DMS79 (cell line): ENCODE results near the gene MCC.

Experiments
- DNase-seq: peaks from one replicate; lab custom pipeline; 2025; lab: John Stamatoyannopoulos, UW

MCC gene

GRCh38 chr5:113245427-113246225, 242.6 kb downstream of the MCC start:
- no peak for DNase-seq

- no peak for DNase-seq
These were observed 243.3 kb downstream of the MCC start for GRCh38 chr5:113244966-113245365.

- DNase-seq: no peak
These were observed 244.9 kb downstream of the MCC start for GRCh38 chr5:113243349-113243664.

GRCh38 chr5:113242481-113243348, 245.5 kb downstream of the MCC start:
- DNase-seq: no peak

- no peak for DNase-seq
These were observed 247.1 kb downstream of the MCC start for GRCh38 chr5:113240951-113241726.

- no peak for DNase-seq
These were observed 248.2 kb downstream of the MCC start for GRCh38 chr5:113240032-113240431.

- DNase-seq: no peak
These were observed 250.4 kb downstream of the MCC start for GRCh38 chr5:113237893-113238292.

GRCh38 chr5:113236536-113237288, 251.5 kb downstream of the MCC start:
- DNase-seq: no peak

GRCh38 chr5:113235884-113236283, 252.4 kb downstream of the MCC start:
- DNase-seq: no peak

- no peak for DNase-seq
These were observed 253.7 kb downstream of the MCC start for GRCh38 chr5:113234546-113234945.

- no peak for DNase-seq
These were observed 254.6 kb downstream of the MCC start for GRCh38 chr5:113233606-113234005.

- peak; percentile 27 for DNase-seq
These were observed 255.6 kb downstream of the MCC start for GRCh38 chr5:113232667-113233066.

GRCh38 chr5:113232221-113232620, 256.0 kb downstream of the MCC start:
- DNase-seq: no peak

GRCh38 chr5:113231653-113232000, 256.6 kb downstream of the MCC start:
- no peak for DNase-seq

- no peak for DNase-seq
These were observed 257.3 kb downstream of the MCC start for GRCh38 chr5:113230711-113231652.

- DNase-seq: no peak
These were observed 260.5 kb downstream of the MCC start for GRCh38 chr5:113227798-113228197.

GRCh38 chr5:113226116-113226736, 262.0 kb downstream of the MCC start:
- no peak for DNase-seq

- no peak for DNase-seq
These were observed 263.0 kb downstream of the MCC start for GRCh38 chr5:113225259-113225658.

GRCh38 chr5:113224605-113225065, 263.6 kb downstream of the MCC start:
- DNase-seq: no peak
